ENCODE measurements around the gene MDP1.

- TF ChIP-seq POLR2A (IDR thresholded peaks at IDR 0.05; ENCODE audit: extremely low read depth, insufficient read length): no peak
- TF ChIP-seq, protein P1, sequence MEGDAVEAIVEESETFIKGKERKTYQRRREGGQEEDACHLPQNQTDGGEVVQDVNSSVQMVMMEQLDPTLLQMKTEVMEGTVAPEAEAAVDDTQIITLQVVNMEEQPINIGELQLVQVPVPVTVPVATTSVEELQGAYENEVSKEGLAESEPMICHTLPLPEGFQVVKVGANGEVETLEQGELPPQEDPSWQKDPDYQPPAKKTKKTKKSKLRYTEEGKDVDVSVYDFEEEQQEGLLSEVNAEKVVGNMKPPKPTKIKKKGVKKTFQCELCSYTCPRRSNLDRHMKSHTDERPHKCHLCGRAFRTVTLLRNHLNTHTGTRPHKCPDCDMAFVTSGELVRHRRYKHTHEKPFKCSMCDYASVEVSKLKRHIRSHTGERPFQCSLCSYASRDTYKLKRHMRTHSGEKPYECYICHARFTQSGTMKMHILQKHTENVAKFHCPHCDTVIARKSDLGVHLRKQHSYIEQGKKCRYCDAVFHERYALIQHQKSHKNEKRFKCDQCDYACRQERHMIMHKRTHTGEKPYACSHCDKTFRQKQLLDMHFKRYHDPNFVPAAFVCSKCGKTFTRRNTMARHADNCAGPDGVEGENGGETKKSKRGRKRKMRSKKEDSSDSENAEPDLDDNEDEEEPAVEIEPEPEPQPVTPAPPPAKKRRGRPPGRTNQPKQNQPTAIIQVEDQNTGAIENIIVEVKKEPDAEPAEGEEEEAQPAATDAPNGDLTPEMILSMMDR (IDR thresholded peaks at IDR 0.05; ENCODE audit: low read depth, low read length): no peak
Observed at GRCh38 chr14:24167469-24168114, 48.3 kb downstream of the MDP1 start.

All from NB4 (cell line).